Measurements from ENCODE around the gene IFNA5. TPM values are rescaled to one million over a fixed set of nuclear protein-coding genes. Genes with fewer than 3 reads are reported as not detected.

Gene IFNA5
- total and polyA plus RNA-seq, 2 donors (not counting 1 experiment from before 2014, with no cell fraction given): not detected

- Histone ChIP-seq H3K9ac (ENCODE audit: low read length) (no peak overlapping the region), H4K20me1 (ENCODE audit: control insufficient read depth, insufficient read depth, low read length, poor library complexity, severe bottlenecking) (no peaks in the 10 kb centered on the region), H3K9me3 (ENCODE audit: control extremely low read depth in 1 of 3, control insufficient read depth in 2 of 3, insufficient read depth in 1 of 3, low read length in 2 of 3) (no peaks in the 10 kb centered on the region), H3K79me2 (ENCODE audit: control insufficient read depth, insufficient read depth, low read length) (no peaks in the 10 kb centered on the region), H2AFZ (ENCODE audit: insufficient read depth, low read depth, low read length, poor library complexity, severe bottlenecking) (no peak overlapping the region), H3K27me3 (replicated peaks in 1 of 4; ENCODE audit: control extremely low read depth in 1 of 4, control insufficient read depth in 3 of 4, insufficient read depth in 4 of 4, low read length in 3 of 4) (no peaks in the 10 kb centered on the region), H3K4me1 (ENCODE audit: control insufficient read depth in 2 of 2, insufficient read depth in 2 of 2, low read length in 2 of 2) (peaks cover 2 to 3% of the 10 kb centered on the region in 2 donors), H3K4me3 (ENCODE audit: control extremely low read depth in 1 of 5, extremely low read depth in 1 of 5, insufficient read depth in 1 of 5, low read depth in 2 of 5, low read length in 4 of 5) (no peak overlapping the region), H3K36me3 (replicated peaks in 1 of 2; ENCODE audit: control extremely low read depth in 1 of 2, control insufficient read depth in 1 of 2, extremely low read depth in 1 of 2, insufficient read depth in 2 of 2, low read length in 1 of 2) (no peaks in the 10 kb centered on the region), H3K4me2 (replicated peaks; ENCODE audit: low read depth, low read length, poor library complexity, severe bottlenecking) (no peak overlapping the region), H3K27ac (ENCODE audit: low read length in 2 of 2) (no peak overlapping the region)
- Mint-ChIP-seq H3K4me3 (no peak overlapping the region), H3K9me3 (ENCODE audit: insufficient read depth) (no peaks in the 10 kb centered on the region), H3K27me3 (peaks cover 36% of the 10 kb centered on the region), H3K27ac (no peak overlapping the region), H3K4me1 (peaks cover 5% of the 10 kb centered on the region)
- ChIA-PET POLR2A (no interaction called here), CTCF (interaction anchor here (0.6 kb wide), 1 partner anchor 508 kb away, joined by 3 read pairs; no protein-coding TSS in a partner anchor)
- WGBS (ENCODE audit: insufficient coverage): 95% methylated on average over 3 of the region's 5 CpGs
- no peak for ATAC-seq (ENCODE audit: low read depth)
- intact Hi-C loops (cut with micrococcal nuclease): no loop called here
- no peak for TF ChIP-seq CTCF (IDR thresholded peaks at IDR 0.05)
- no peak for TF ChIP-seq EZH2 (IDR thresholded peaks at IDR 0.05; ENCODE audit: borderline replicate concordance, insufficient read depth, low read depth, low read length, poor library complexity, severe bottlenecking)
- no peak for DNase-seq
Observed at GRCh38 chr9:21255538-21256212, 49.4 kb downstream of the IFNA5 start.

Other genes starting within 250 kb of the IFNA5 start
- gene IFNB1, start 227.4 kb downstream of the IFNA5 start, total RNA-seq: not detected in 2 replicates
- not detected in 2 replicates for gene IFNB1, start 227.4 kb downstream of the IFNA5 start, polyA plus RNA-seq
- not detected in 2 replicates for gene IFNW1, start 163.5 kb downstream of the IFNA5 start, total RNA-seq
- gene IFNW1, start 163.5 kb downstream of the IFNA5 start, polyA plus RNA-seq: not detected in 2 replicates
- not detected in 2 replicates for gene IFNA21, start 138.7 kb downstream of the IFNA5 start, total RNA-seq
- not detected in 2 replicates for gene IFNA21, start 138.7 kb downstream of the IFNA5 start, polyA plus RNA-seq
- gene IFNA4, start 117.7 kb downstream of the IFNA5 start, total RNA-seq: not detected in 2 replicates
- gene IFNA4, start 117.7 kb downstream of the IFNA5 start, polyA plus RNA-seq: not detected in 2 replicates
- not detected in 2 replicates for gene IFNA7, start 103.1 kb downstream of the IFNA5 start, total RNA-seq
- gene IFNA7, start 103.1 kb downstream of the IFNA5 start, polyA plus RNA-seq: not detected in 2 replicates
- gene IFNA10, start 98.2 kb downstream of the IFNA5 start, total RNA-seq: not detected in 2 replicates
- not detected in 2 replicates for gene IFNA10, start 98.2 kb downstream of the IFNA5 start, polyA plus RNA-seq
- not detected in 2 replicates for gene IFNA16, start 88.0 kb downstream of the IFNA5 start, total RNA-seq
- not detected in 2 replicates for gene IFNA16, start 88.0 kb downstream of the IFNA5 start, polyA plus RNA-seq
- gene IFNA17, start 77.1 kb downstream of the IFNA5 start, total RNA-seq: not detected in 2 replicates
- gene IFNA17, start 77.1 kb downstream of the IFNA5 start, polyA plus RNA-seq: not detected in 2 replicates
- not detected in 2 replicates for gene IFNA14, start 65.3 kb downstream of the IFNA5 start, total RNA-seq
- not detected in 2 replicates for gene IFNA14, start 65.3 kb downstream of the IFNA5 start, polyA plus RNA-seq
- 17.5 and 17.6 TPM in 2 replicates for gene KLHL9, start 30.1 kb upstream of the IFNA5 start, total RNA-seq
- 4.3 and 4.8 TPM in 2 replicates for gene KLHL9, start 30.1 kb upstream of the IFNA5 start, polyA plus RNA-seq
- gene IFNA6, start 45.6 kb upstream of the IFNA5 start, total RNA-seq: not detected in 2 replicates
- gene IFNA6, start 45.6 kb upstream of the IFNA5 start, polyA plus RNA-seq: not detected in 2 replicates
- not detected in 2 replicates for gene IFNA13, start 62.7 kb upstream of the IFNA5 start, total RNA-seq
- not detected in 2 replicates for gene IFNA13, start 62.7 kb upstream of the IFNA5 start, polyA plus RNA-seq
- not detected in 2 replicates for gene IFNA2, start 80.1 kb upstream of the IFNA5 start, total RNA-seq
- not detected in 2 replicates for gene IFNA2, start 80.1 kb upstream of the IFNA5 start, polyA plus RNA-seq
- gene IFNA8, start 103.8 kb upstream of the IFNA5 start, total RNA-seq: not detected in 2 replicates
- not detected in 2 replicates for gene IFNA8, start 103.8 kb upstream of the IFNA5 start, polyA plus RNA-seq
- not detected in 2 replicates for gene IFNA1, start 135.1 kb upstream of the IFNA5 start, total RNA-seq
- gene IFNA1, start 135.1 kb upstream of the IFNA5 start, polyA plus RNA-seq: not detected in 2 replicates
- not detected in 2 replicates for gene IFNE, start 177.0 kb upstream of the IFNA5 start, total RNA-seq
- gene IFNE, start 177.0 kb upstream of the IFNA5 start, polyA plus RNA-seq: not detected in 2 replicates